Upper lobe of left lung (tissue), 4 donors: ENCODE data around the gene S100Z.

Source experiments
- CTCF ChIP-seq, 6 experiments: fragments of 450-650 bp in 4 of 6; fragments of 200-600 bp in 2 of 6; sonication (generic) in 2 of 6; IDR thresholded peaks; one replicate each; pipeline ENCODE4 v1.5.1; 2016 to 2019; ENCODE audit warnings: antibody characterized with exemption in 6 of 6
- POLR2A ChIP-seq, 4 donors: fragments of 450-650 bp; IDR thresholded peaks; one replicate each; pipeline ENCODE4 v1.5.1; 2016 to 2017; ENCODE audit warnings: antibody characterized with exemption in 4 of 4, mild to moderate bottlenecking in 2 of 4

GRCh38 chr5:76901522-76901921 is 51.7 kb downstream of the S100Z start:
- no peak for TF ChIP-seq CTCF (IDR thresholded peaks at IDR 0.05)
- no peak for TF ChIP-seq POLR2A (IDR thresholded peaks at IDR 0.05)
